Neural cell (in vitro differentiated cells): ENCODE data around the gene PCNX2. TPM values are rescaled to one million over a fixed set of nuclear protein-coding genes. Genes with fewer than 3 reads are reported as not detected.

Source experiments
- H2AFZ ChIP-seq: fragments of 200-600, 300-800 bp; sonication (generic), shearing (Covaris generic); 2 replicates; pipeline ENCODE4 v1.6.0; 2014; ENCODE audit warnings: low read depth, mild to moderate bottlenecking, antibody characterized with exemption, low read length, moderate library complexity
- H3F3A ChIP-seq: fragments of 200-600 bp; shearing (Covaris generic); 2 replicates; pipeline ENCODE4 v1.6.1; 2016; ENCODE audit warnings: mild to moderate bottlenecking, moderate library complexity, mixed read lengths, antibody characterized with exemption, low read length; ENCODE audit not compliant: insufficient read depth, poor library complexity, severe bottlenecking
- H3K27ac ChIP-seq: fragments of 200-600, 300-800 bp; sonication (generic), shearing (Covaris generic); 2 replicates; pipeline ENCODE4 v1.5.1; 2014; ENCODE audit warnings: mild to moderate bottlenecking, low read length, moderate library complexity
- H3K27me3 ChIP-seq: fragments of 300-800, 200-600 bp; sonication (generic), shearing (Covaris generic); 2 replicates; pipeline ENCODE4 v1.6.0; 2014; ENCODE audit warnings: mild to moderate bottlenecking, low read depth, low read length, moderate library complexity; ENCODE audit not compliant: insufficient read depth
- H3K36me3 ChIP-seq: fragments of 300-800, 200-600 bp; sonication (generic), shearing (Covaris generic); 2 replicates; pipeline ENCODE4 v1.5.1; 2014; ENCODE audit warnings: mild to moderate bottlenecking, antibody characterized with exemption, low read length, moderate library complexity; ENCODE audit not compliant: insufficient read depth
- H3K4me2 ChIP-seq: fragments of 300-800, 200-600 bp; sonication (generic), shearing (Covaris generic); 2 replicates; pipeline ENCODE4 v1.6.0; 2014; ENCODE audit warnings: mild to moderate bottlenecking, low read length
- H3K4me3 ChIP-seq: fragments of 300-800, 200-600 bp; sonication (generic), shearing (Covaris generic); 2 replicates; pipeline ENCODE4 v1.5.1; 2014; ENCODE audit warnings: mild to moderate bottlenecking, low read length, moderate library complexity
- H3K79me2 ChIP-seq: fragments of 200-600 bp; shearing (Covaris generic); replicated peaks from 2 replicates; pipeline ENCODE4 v1.6.0; 2014; ENCODE audit warnings: mild to moderate bottlenecking, low read length, moderate library complexity; ENCODE audit not compliant: insufficient read depth
- H3K9ac ChIP-seq: fragments of 300-800, 200-600 bp; sonication (generic), shearing (Covaris generic); 2 replicates; pipeline ENCODE4 v1.6.1; 2016; ENCODE audit warnings: mild to moderate bottlenecking, low read length, mixed read lengths
- H3K9me2 ChIP-seq: fragments of 200-600 bp; shearing (Covaris generic); 2 replicates; pipeline ENCODE4 v1.6.1; 2016; ENCODE audit warnings: mild to moderate bottlenecking, low read length, mixed read lengths; ENCODE audit not compliant: insufficient read depth
- H3K9me3 ChIP-seq: fragments of 200-600, 300-800 bp; sonication (generic), shearing (Covaris generic); 2 replicates; pipeline ENCODE4 v1.6.1; 2016; ENCODE audit warnings: mild to moderate bottlenecking, mixed run types, low read length, moderate library complexity, mixed read lengths
- H4K20me1 ChIP-seq: fragments of 200-600 bp; shearing (Covaris generic); 2 replicates; pipeline ENCODE4 v1.6.1; 2016; ENCODE audit warnings: mild to moderate bottlenecking, mixed run types; ENCODE audit not compliant: insufficient read depth
- CTCF ChIP-seq: fragments of 450-650 bp; IDR thresholded peaks from 2 replicates; pipeline ENCODE4 v1.5.1; 2014; ENCODE audit warnings: antibody characterized with exemption, mild to moderate bottlenecking, moderate library complexity; ENCODE audit not compliant: poor library complexity, severe bottlenecking
- EP300 ChIP-seq: fragments of 450-650 bp; conservative IDR thresholded peaks from 2 replicates; pipeline ENCODE4 v1.6.1; 2014; ENCODE audit warnings: antibody characterized with exemption, mild to moderate bottlenecking, moderate library complexity; ENCODE audit not compliant: poor library complexity, severe bottlenecking
- EZH2 ChIP-seq: fragments of 200-600, 300-800 bp; shearing (Covaris generic), sonication (generic); IDR thresholded peaks from 2 replicates; pipeline ENCODE4 v1.6.1; 2014; ENCODE audit warnings: antibody characterized with exemption, low read length, borderline replicate concordance, mild to moderate bottlenecking; ENCODE audit not compliant: insufficient read depth, poor library complexity, severe bottlenecking
- MXI1 ChIP-seq: fragments of 450-650 bp; conservative IDR thresholded peaks from 2 replicates; pipeline ENCODE4 v1.6.1; 2014; ENCODE audit warnings: antibody characterized with exemption, mild to moderate bottlenecking; ENCODE audit not compliant: poor library complexity, severe bottlenecking
- POLR2AphosphoS5 ChIP-seq: IDR thresholded peaks from 2 replicates; pipeline ENCODE4 v1.6.1; 2012
- RAD21 ChIP-seq: fragments of 450-650 bp; conservative IDR thresholded peaks from 2 replicates; pipeline ENCODE4 v1.6.1; 2014; ENCODE audit warnings: antibody characterized with exemption, mild to moderate bottlenecking, moderate library complexity
- REST ChIP-seq: IDR thresholded peaks from 2 replicates; pipeline ENCODE4 v1.6.1; 2012; ENCODE audit warnings: borderline replicate concordance
- SMC3 ChIP-seq: fragments of 450-650 bp; conservative IDR thresholded peaks from 2 replicates; pipeline ENCODE4 v1.6.1; 2014; ENCODE audit warnings: antibody characterized with exemption, mild to moderate bottlenecking, moderate library complexity; ENCODE audit not compliant: poor library complexity
- TAF1 ChIP-seq: IDR thresholded peaks from 2 replicates; pipeline ENCODE4 v1.6.1; 2012; ENCODE audit warnings: low read depth
- polyA plus RNA-seq: library from polyadenylated mRNA; depleted of rRNA; stranded (reverse); fragments of >200 nt; gene quantifications from 2 replicates; pipeline ENCODE4 v1.2.3, GENCODE V29; 2014

Gene PCNX2
- polyA plus RNA-seq, 1 donor from 2014 or later: 17.2 TPM

GRCh38 chr1:233326811-233327650 is 31.5 kb upstream of the PCNX2 start:
- Histone ChIP-seq H3K9me2 (no peaks in the 10 kb centered on the region), H3K4me3 (peak overlapping the region; percentile 56), H3F3A (no peaks in the 10 kb centered on the region), H3K9ac (no peak overlapping the region), H4K20me1 (no peaks in the 10 kb centered on the region), H3K4me2 (peak overlapping the region; percentile 30), H2AFZ (no peak overlapping the region), H3K9me3 (no peaks in the 10 kb centered on the region), H3K27me3 (peaks cover 30% of the 10 kb centered on the region), H3K79me2 (no peaks in the 10 kb centered on the region), H3K36me3 (no peaks in the 10 kb centered on the region), H3K27ac (no peak overlapping the region)
- TF ChIP-seq EZH2 (no peak), REST (no peak), MXI1 (no peak), SMC3 (no peak)

- Histone ChIP-seq H3K27me3 (peaks cover 30% of the 10 kb centered on the region), H3K9ac (no peak overlapping the region), H3K27ac (no peak overlapping the region), H3K79me2 (no peaks in the 10 kb centered on the region), H3K36me3 (no peaks in the 10 kb centered on the region), H3K4me2 (no peak overlapping the region), H4K20me1 (no peaks in the 10 kb centered on the region), H2AFZ (no peak overlapping the region), H3K9me2 (no peaks in the 10 kb centered on the region), H3F3A (no peaks in the 10 kb centered on the region), H3K9me3 (no peaks in the 10 kb centered on the region), H3K4me3 (no peak overlapping the region)
- no peak for TF ChIP-seq EZH2
- TF ChIP-seq TAF1: no peak
- no peak for TF ChIP-seq POLR2AphosphoS5
- no peak for TF ChIP-seq CTCF
- no peak for TF ChIP-seq SMC3
- no peak for TF ChIP-seq MXI1
- TF ChIP-seq RAD21: no peak
- TF ChIP-seq REST: no peak
- TF ChIP-seq EP300: no peak
Observed at GRCh38 chr1:233326319-233326718, 30.8 kb upstream of the PCNX2 start.
